VCaP (cell line): ENCODE data around the gene LIM2.

Source experiments
- H3K27ac ChIP-seq: fragments of 450-650 bp; 2 replicates; pipeline ENCODE4 v1.5.1; 2017
- CTCF ChIP-seq: fragments of 450-650 bp; conservative IDR thresholded peaks from 2 replicates; pipeline ENCODE4 v1.5.1; 2017; ENCODE audit warnings: mild to moderate bottlenecking, moderate library complexity

LIM2 gene

DNA sequence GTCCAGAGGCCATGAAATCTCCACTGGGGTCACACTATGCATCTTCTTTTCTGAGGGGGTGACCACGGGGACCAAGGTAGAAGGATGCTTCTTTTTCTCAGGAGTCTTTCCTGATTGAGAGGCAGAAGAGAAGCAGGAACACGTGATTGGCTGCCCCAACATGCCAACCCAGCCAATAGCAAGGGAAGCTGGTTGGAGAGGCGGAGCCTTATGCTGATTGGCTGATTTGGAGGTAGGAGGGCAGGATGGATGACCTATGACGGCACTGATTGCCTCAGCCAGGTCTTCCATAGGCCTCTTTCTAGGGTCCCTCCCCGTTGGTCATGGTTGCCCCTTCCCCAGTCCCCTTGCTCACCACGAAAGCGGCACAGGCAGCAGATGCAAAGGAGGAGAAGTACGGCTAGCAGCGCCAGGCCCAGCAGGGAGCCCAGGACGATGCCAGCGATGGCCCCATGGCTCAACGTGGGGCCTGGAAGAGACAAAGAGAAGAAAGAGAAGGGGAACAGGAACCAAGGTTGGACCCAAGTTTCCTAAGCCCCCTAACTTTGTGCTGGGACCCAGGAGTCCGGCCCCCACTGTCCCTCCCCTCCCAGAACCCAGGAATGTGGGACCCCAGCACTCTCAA is 53.8 kb downstream of the LIM2 start:
- no peak overlapping the region for H3K27ac ChIP-seq
- TF ChIP-seq CTCF, result no peak

- TF ChIP-seq CTCF, result no peak
- H3K27ac ChIP-seq, result no peak overlapping the region
Measured at GRCh38 chr19:51331716-51332115, 56.1 kb downstream of the LIM2 start.

GRCh38 chr19:51331193-51331592 is 56.6 kb downstream of the LIM2 start:
- TF ChIP-seq CTCF, result no peak
- no peak overlapping the region for H3K27ac ChIP-seq

DNA sequence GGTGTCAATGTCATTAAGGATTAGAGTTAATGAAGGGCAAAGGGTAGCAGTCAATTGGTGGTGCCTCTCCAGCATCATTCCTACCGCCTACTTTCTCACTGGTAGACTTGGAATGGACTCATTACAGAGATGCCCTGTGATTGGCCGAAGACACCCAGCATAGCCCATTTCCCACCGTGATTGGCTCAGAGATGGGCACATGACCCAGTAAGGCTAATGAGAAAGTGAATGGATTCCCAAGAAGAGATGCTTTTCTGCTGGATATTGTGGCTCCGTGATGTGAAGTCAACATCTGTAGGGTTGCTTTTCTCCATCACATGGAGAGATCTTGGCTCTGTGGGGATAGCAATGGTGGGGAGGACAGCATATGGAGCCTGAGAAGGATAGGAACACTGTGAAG is 57.4 kb downstream of the LIM2 start:
- H3K27ac ChIP-seq, result no peak overlapping the region
- no peak for TF ChIP-seq CTCF
